ENCODE data around the gene ANKRD11.

The ANKRD11 gene

GRCh38 chr16:89324056-89325010 is 166.0 kb downstream of the ANKRD11 start:
- peak; percentile 81 to 84 for ATAC-seq

GRCh38 chr16:89323120-89323960 is 167.0 kb downstream of the ANKRD11 start:
- no peak for ATAC-seq

GRCh38 chr16:89322321-89323119 is 167.8 kb downstream of the ANKRD11 start:
- no peak for ATAC-seq

GRCh38 chr16:89320782-89321501 is 169.4 kb downstream of the ANKRD11 start:
- ATAC-seq = no peak

GRCh38 chr16:89319886-89320781 is 170.2 kb downstream of the ANKRD11 start:
- peak; percentile 52 to 55 for ATAC-seq

GRCh38 chr16:89319631-89319885 is 170.8 kb downstream of the ANKRD11 start:
- no peak for ATAC-seq

- no peak for ATAC-seq
These were observed 171.3 kb downstream of the ANKRD11 start for GRCh38 chr16:89318871-89319630.

- no peak for ATAC-seq
These were observed 172.0 kb downstream of the ANKRD11 start for GRCh38 chr16:89318430-89318758.

- no peak for ATAC-seq
These were observed 172.5 kb downstream of the ANKRD11 start for GRCh38 chr16:89317729-89318429.

- ATAC-seq = no peak
These were observed 173.2 kb downstream of the ANKRD11 start for GRCh38 chr16:89317101-89317671.

- no peak for ATAC-seq
These were observed 173.7 kb downstream of the ANKRD11 start for GRCh38 chr16:89316701-89317100.

- peak; percentile 83 to 86 for ATAC-seq
These were observed 174.4 kb downstream of the ANKRD11 start for GRCh38 chr16:89315791-89316581.

- no peak for ATAC-seq
These were observed 175.1 kb downstream of the ANKRD11 start for GRCh38 chr16:89315271-89315670.

GRCh38 chr16:89314854-89315253 is 175.5 kb downstream of the ANKRD11 start:
- ATAC-seq = no peak

- ATAC-seq = peak in 1 of 2 donors; percentile 18
These were observed 176.0 kb downstream of the ANKRD11 start for GRCh38 chr16:89314357-89314756.

GRCh38 chr16:89313583-89313982 is 176.8 kb downstream of the ANKRD11 start:
- ATAC-seq = no peak

- no peak for ATAC-seq
These were observed 177.6 kb downstream of the ANKRD11 start for GRCh38 chr16:89312598-89313299.

- no peak for ATAC-seq
These were observed 178.2 kb downstream of the ANKRD11 start for GRCh38 chr16:89312194-89312593.
